HG02840 (cell line): ENCODE measurements around the gene PLEKHG7.
A peak's percentile ranks its signal among the peaks of the same experiment; 100 is the strongest.
"Not testable (repeated sequence)": the region's sequence is repeated elsewhere in the genome, so short reads cannot be mapped to it uniquely, and the experiment has no call there.

Source experiments
- ATAC-seq: cut with Tn5 transposase; IDR thresholded peaks from one replicate; pipeline ENCODE4 v1.9.1; 2021; ENCODE audit warnings: mild to moderate bottlenecking, moderate library complexity, moderate number of reproducible peaks; ENCODE audit not compliant: unreplicated experiment, low FRiP score

Gene PLEKHG7

DNA sequence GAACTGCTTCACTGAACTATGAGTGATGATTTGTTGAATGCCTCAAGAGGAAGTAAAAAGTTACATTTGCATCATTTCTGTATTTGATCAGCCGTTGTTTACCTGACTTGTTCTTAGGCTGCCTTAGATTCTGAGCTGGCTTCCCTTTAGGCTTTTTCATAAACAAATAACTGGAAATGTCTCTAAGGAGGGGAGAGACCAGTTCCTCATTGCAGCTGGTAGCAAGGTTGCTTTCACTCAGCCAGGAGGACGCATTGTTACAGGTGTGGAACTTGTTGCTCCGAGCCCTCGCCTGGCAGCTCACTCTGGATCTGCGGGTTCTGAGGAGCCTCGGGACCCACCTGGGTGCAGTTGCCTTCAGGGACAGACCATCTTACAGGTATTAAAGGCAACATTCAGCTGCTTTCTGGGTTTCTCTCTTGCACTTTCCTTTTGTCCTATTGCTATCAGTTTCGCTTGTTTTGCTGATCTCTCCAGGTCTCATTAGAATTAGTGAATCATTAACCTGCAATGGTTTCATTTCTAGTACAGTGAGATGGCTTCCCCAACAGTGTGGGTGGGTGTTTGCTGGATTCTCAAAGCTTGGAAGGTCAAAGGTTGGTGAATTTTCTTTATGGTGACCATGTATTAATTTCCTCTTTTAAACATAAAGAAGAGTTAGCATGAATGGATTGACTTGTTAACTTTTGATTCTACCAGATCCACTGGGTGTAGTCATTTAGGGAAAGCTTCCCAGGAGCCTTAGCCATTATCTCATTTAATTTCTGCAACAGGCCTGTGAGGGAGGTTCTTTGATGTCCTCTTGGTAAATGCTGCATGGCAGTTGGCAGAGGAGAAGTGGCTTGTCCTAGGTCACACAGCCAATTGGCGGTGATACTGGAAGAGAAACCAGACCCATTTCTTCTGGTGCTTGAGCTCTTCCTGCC is at the start of gene PLEKHG7:
TSS of gene PLEKHG7 (plus strand) at position 236 of the 926 bp plus-strand sequence. CDS start 3,643 bp downstream, outside the sequence.
- peak; percentile 88 for ATAC-seq

GRCh38 chr12:92654256-92654655 is 48.5 kb upstream of the PLEKHG7 start:
- ATAC-seq, result not testable (repeated sequence)

DNA sequence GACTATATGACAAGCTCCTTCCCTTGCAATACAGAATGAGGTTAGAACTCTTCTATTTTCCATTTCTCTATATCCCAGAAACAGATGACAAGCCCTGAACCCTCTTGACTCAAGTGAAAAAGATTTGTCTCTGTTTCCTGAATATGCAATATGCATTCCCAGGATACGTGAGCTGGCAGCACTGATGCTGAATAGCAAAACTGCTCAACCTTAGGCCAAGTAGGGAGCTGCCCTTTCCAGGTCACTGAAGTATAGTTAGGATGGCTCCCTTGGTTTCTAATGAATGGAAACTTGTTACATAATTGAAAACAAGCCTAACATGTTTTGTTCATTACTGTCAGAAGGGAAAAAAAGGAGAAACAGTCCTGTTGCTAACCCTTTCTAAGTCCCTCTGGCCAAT is 47.9 kb upstream of the PLEKHG7 start:
- no peak for ATAC-seq

DNA sequence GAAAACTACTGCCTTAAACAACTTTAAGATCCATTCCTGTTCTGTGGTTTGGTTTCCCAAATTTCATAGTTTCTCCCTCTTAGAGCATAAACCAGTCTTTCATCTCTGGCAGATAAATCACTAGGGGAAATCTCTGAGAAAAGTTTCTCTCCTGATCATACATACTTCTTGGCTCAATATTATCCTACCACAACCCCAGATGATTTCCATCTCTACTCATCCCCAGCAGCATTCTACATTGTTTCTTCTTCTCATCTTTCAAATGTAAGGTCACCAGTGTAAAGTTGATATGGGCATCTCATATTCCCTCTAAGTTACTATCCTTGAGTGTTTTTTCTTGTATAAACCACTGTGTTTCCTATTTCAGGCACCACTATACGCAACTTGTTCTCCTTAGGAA is 45.9 kb upstream of the PLEKHG7 start:
- no peak for ATAC-seq

- ATAC-seq, result no peak
These were observed 45.0 kb upstream of the PLEKHG7 start for GRCh38 chr12:92657770-92658169.

DNA sequence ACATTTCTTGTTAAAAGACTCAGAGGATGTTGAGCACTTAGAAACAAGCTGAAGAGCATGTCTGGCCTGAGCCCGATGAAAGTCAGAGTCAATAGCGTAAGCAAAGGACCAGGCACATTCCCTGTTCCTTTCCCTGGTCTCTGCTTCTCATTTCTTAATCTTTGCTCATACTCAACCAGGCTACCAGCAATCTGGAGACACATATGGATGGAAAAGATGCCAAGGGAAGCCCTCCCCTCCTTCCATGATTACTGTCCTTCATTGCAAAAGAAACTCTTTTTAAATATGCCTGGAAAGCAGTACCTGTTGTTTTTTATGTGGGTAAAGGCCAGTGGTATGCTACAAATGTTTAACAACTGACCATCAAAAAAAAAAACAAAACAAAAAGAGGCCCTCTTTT is 44.2 kb upstream of the PLEKHG7 start:
- ATAC-seq, result no peak

- ATAC-seq, result no peak
These were observed 41.5 kb upstream of the PLEKHG7 start for GRCh38 chr12:92661269-92661668.

- ATAC-seq, result no peak
These were observed 37.3 kb upstream of the PLEKHG7 start for GRCh38 chr12:92665496-92665895.

DNA sequence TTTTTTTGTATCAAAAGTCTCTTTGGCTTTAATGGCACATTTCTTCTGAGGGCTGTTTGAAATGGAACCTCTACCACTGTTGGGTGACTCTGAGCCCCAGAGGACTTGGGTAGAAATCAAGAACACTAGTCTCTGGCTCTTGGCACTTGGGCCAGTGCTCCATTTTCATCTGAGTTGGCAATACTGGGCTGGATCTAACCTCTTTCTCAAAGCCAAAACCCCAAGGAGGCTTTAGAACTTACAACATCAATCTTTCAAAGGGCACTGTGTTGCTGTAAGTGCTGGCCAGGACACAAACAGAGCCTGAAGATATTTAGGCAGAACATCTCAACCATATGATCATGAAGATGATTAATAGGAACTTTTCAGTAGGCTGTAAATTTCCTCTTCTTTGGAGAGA is 34.0 kb upstream of the PLEKHG7 start:
- ATAC-seq, result no peak

- not testable (repeated sequence) for ATAC-seq
These were observed 31.3 kb upstream of the PLEKHG7 start for GRCh38 chr12:92671524-92671923.

DNA sequence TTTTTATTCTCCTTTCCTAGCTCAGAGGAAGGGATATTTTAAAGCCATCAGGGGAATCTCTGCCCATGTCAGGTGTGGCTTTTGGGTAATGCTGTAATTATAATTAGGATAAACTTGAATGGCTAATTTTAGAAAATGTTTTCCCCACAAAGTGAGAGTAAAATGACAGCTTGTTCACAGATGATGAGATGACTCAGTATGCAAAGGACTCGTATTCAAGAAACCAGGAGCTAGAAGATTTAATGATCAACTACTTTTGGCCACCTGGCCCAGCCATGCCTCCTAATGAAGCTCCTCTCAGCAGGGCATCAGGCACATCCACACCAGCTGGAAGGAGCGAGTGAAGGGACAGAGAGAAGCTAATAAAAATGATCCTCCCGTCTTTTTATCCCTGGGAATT is 29.0 kb upstream of the PLEKHG7 start:
- ATAC-seq, result peak; percentile 88

- no peak for ATAC-seq
These were observed 28.3 kb upstream of the PLEKHG7 start for GRCh38 chr12:92674500-92674899.

GRCh38 chr12:92675092-92675865 is 27.5 kb upstream of the PLEKHG7 start:
- ATAC-seq, result no peak

DNA sequence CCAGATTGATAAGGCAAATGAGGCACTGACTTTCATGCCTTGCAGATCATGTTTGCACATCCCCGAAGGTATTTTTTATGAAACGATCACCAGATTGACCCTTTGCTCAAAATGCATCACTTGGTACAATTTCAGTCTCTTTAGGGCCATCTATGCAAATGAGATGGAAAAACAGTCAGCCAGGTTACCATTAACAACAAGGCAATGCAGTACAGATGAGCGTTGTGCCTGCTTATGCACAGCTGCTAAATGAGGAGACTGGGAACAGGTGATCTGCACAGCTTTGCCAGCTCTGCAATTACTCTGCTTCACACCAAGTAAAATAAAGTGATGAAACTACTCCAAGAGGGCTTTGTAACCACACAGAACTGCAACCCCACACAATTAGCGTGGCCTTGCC is 26.1 kb upstream of the PLEKHG7 start:
- ATAC-seq, result no peak

GRCh38 chr12:92690601-92691000 is 12.2 kb upstream of the PLEKHG7 start:
- ATAC-seq, result no peak

DNA sequence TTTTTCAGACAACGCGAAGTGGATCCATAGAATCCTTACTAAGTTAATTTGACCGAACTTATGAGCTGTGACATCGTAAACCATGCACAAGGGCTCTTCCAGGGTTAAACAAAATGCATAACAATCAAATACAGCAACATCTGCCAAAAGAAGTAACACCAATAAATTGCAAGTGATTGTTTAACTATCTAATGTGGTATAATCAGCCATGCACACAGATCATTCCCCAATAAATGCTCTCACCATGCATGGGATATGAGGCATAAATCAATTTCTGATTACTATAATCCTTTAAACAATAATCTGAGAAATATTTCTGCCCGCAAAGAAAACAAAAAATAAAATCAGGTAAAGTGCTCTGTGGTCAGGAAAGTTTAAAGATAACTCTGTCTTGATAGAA is 7.7 kb upstream of the PLEKHG7 start:
- no peak for ATAC-seq

- no peak for ATAC-seq
These were observed 7.2 kb upstream of the PLEKHG7 start for GRCh38 chr12:92695577-92695976.

DNA sequence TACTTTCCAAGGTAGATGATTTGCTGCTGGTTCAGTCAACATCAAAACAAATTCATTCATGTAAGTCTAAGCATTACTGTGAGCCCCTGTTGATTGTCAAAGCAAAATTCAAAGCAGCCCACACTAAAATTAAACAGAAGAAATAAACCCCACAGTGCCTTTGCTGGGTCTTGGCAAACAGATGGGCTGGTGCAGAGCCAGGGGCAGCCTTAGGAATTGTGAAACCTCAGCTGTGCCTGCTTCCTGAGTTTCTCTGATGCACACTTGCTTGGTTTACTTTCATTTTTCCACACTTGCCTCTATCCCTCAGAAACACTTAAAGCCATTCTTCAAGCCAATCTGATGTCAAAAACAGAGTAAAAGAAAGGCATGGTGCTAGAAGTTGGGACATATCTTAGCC is 6.6 kb upstream of the PLEKHG7 start:
- ATAC-seq, result no peak

DNA sequence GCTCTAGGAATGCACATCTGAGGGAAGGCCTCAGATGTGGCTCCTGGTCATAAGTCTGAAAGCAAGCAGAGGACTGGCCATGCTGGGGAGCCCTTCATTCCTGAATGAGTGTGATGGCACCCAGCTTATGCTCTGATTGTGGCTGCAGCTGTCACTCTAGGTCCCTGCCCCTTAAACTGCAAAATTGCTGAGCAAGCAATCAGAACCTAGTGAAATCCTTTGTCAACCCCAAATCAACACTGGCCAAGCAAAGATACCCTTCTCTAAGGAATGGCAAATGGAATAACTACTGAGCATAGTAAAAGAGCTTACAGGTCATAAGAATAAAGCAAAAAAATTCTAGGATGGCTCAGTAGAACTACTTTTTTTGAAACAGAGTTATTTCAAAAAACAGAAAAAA is 4.3 kb upstream of the PLEKHG7 start:
- ATAC-seq, result no peak

- no peak for ATAC-seq
These were observed 1.3 kb upstream of the PLEKHG7 start for GRCh38 chr12:92701441-92701840.

GRCh38 chr12:92703786-92704185 is 997 bp downstream of the PLEKHG7 start:
- ATAC-seq, result no peak
